GM13976 (cell line): ENCODE data around the gene DNAJC21.
A peak's percentile ranks its signal among the peaks of the same experiment; 100 is the strongest.

Source experiments
- DNase-seq: peaks from one replicate; pipeline ENCODE4 v3.0.0; 2012; ENCODE audit warnings: low spot score
- in situ Hi-C: fragments of 300-500 bp; cut with MboI; formaldehyde crosslinking; loops from one replicate; pipeline ENCODE4 v1.12.0; 2022; ENCODE audit warnings: low sequenced_read_pairs, mixed read lengths, inconsistent platforms; ENCODE audit not compliant: unreplicated experiment
- TF ChIP-seq, protein P1 (sequence below): IDR thresholded peaks from 2 replicates; pipeline ENCODE4 v1.5.1; 2012; ENCODE audit warnings: borderline replicate concordance, mild to moderate bottlenecking; ENCODE audit not compliant: insufficient read depth; ENCODE audit errors: extremely low read depth, missing control alignments, control extremely low read depth

The DNAJC21 gene

DNA sequence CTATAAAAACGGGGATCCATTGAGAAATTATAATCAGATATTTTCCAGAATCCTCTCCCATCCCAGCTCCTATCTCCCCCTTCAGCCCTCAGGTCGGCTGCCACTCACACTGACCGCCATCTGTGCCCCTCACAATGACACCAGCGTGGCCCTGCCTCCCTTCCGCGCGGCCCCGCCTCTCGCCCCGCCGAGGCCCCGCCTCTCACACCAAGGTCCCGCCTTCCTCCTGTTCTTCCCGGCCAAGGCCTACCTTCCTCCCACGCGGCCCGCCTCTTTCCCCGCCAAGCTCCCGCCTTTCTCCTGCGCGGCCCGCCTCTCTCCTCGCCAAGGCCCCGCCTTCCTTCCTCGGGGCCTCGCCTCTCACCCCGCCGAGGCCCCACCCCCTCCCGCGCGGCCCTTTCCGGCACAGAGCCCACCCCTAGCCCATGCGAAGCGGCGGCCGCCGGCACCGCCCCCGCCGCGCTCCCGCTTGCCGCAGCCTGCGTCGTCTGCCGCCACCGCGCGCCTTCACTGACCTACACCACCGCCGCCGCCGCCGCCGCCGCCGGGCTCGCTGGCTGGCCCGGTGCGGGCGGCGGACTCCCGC is at the start of gene DNAJC21:
TSS of gene DNAJC21 (plus strand) at position 426 of the 586 bp plus-strand sequence. CDS start 261 bp downstream, outside the sequence.
- in situ Hi-C loops = no loop called here
- DNase-seq = peak; percentile 99
- TF ChIP-seq, protein P1, sequence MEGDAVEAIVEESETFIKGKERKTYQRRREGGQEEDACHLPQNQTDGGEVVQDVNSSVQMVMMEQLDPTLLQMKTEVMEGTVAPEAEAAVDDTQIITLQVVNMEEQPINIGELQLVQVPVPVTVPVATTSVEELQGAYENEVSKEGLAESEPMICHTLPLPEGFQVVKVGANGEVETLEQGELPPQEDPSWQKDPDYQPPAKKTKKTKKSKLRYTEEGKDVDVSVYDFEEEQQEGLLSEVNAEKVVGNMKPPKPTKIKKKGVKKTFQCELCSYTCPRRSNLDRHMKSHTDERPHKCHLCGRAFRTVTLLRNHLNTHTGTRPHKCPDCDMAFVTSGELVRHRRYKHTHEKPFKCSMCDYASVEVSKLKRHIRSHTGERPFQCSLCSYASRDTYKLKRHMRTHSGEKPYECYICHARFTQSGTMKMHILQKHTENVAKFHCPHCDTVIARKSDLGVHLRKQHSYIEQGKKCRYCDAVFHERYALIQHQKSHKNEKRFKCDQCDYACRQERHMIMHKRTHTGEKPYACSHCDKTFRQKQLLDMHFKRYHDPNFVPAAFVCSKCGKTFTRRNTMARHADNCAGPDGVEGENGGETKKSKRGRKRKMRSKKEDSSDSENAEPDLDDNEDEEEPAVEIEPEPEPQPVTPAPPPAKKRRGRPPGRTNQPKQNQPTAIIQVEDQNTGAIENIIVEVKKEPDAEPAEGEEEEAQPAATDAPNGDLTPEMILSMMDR = no peak

DNA sequence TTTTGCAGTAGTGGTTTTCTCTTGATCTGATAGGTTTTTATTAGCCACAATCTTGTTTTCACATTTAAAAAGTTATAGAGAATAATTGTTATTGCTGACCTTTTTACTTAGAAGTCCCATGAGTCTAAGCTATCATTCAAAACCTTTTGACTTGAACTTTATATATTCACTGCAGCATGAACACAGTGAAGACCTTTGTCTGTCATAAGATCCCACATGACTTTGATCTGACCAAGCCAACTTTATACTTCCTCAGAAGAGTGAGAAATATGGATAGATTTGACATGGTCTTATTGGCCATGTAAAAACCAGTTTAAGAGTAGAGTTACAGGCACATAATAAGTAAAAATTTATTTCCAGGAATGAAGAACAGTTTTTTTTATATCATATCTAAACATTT is 48.1 kb upstream of the DNAJC21 start:
- no peak for DNase-seq
- in situ Hi-C loops = no loop called here
- TF ChIP-seq, protein P1 = no peak

DNA sequence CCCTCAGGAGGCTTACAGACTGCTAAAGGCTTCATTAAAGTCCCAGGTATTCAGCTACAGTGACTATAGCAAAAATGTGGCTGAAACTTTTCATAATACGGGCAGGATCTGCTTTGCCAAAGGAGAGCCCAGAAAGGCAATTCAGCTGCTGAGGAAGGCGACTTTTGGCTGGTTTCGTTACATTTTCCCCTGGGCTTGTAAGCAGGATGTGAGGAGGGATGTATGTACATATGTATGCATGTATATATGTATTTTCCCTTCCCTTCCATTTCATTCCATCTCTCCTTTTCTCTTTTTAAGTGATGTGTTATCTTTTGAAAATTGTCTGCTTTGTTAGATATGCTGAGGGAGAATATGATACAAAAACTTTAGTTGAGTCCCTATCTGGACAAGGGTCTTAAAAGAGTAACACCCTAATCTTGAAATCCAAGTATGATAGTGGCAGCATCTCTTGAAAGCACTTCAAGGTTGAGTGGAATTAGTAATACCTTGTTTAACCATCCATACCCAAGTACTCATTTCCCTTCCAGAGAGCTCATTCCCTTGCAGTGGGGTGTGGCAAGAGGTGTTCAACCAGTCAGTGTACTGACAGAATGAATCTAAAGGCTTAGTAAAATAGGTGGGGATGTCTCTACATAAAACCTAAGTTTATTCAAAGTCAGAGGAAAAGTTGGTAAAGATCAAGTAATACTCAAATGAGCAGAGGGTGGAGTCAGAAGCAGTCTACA is 42.8 kb upstream of the DNAJC21 start:
- TF ChIP-seq, protein P1 = no peak
- no peak for DNase-seq
- in situ Hi-C loops = no loop called here

DNA sequence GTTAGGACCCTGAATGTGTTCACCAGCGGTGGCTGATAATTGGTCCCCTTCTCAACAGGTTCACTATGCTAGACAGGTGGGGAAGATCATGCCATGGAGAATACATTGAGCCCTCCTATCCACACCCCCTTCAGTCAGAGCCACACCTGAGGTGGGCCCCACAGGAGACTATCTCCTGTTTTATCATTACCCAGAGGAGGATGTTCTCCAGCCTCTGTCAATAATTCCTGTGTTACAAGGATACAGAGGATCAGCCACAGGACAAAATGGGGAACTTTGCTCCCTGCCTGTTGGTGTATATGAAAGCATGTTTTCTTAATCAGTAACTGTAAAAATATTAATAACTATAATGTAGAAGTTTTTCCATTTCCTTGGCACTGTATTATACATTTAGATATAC is 40.0 kb upstream of the DNAJC21 start:
- DNase-seq = no peak
- TF ChIP-seq, protein P1 = no peak
- in situ Hi-C loops = no loop called here

DNA sequence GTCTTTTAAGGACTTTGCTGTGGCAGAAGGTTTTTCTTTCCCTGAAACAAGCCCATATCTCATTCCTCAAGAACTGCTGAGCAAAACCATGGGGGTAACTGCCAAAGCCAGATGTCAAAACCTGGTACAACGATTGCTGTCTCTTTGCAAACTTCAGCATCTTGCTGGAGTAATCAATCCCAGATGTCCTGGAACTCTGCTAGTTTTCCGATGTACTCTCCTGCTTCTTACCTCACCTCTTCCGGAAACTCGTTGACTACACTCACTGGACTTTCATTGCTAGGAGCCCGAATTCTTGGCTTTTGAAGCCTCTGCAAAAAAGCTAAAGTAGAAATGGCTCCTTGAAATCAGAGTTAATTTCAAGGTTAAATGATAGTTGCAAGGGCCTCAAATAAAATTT is 37.4 kb upstream of the DNAJC21 start:
- in situ Hi-C loops = loop anchor here (10.0 kb wide), 1 partner anchor 407 kb away; no protein-coding TSS in a partner anchor
- TF ChIP-seq, protein P1 = no peak
- no peak for DNase-seq

DNA sequence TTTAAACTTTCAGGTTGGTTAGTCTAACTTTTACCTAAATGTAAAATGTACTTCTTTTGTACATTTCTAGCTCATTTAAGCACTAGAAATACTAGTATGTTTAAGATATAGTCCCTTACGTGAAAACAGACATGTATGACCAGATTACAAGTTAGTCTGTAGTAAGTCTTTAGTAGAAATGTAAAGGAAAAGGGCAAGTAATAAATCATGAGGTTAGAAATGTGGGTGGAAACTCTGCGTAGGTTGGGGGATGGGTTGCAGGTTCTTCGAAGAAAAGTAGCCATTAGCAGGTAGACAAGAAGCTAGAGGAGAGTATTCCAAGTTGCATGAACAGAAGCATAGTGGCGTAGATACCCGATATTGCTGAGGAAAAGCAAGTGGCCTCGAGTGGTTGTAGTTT is 36.9 kb upstream of the DNAJC21 start:
- in situ Hi-C loops = loop anchor here (10.0 kb wide), 1 partner anchor 408 kb away; no protein-coding TSS in a partner anchor
- no peak for DNase-seq
- TF ChIP-seq, protein P1 = no peak
